PC-3 (cell line): Measurements from ENCODE around the gene SH3BP4. TPM values are rescaled to one million over a fixed set of nuclear protein-coding genes. Genes with fewer than 3 reads are reported as not detected.

ENCODE experiments used
- ATAC-seq: fragments of 200-7000 bp; cut with Tn5 transposase; 2 replicates; pipeline ENCODE4 v1.9.1; 2020; ENCODE audit warnings: mild to moderate bottlenecking, moderate library complexity
- BruUV-seq: library from RNA; stranded (reverse); fragments of 400-500 nt; replicated peaks from 2 replicates; lab custom pipeline; 2021; lab: Mats Ljungman, UMichigan
- CTCF ChIA-PET: fragments of 300-600 bp; sonication (Branson Sonifier 250); formaldehyde crosslinking; loops from one replicate; lab custom pipeline; 2022; ENCODE audit warnings: antibody characterized with exemption; lab: Charles Lee
- POLR2A ChIA-PET: fragments of 300-600 bp; sonication (Branson Sonifier 250); formaldehyde crosslinking; loops from one replicate; lab custom pipeline; 2022; ENCODE audit warnings: antibody characterized with exemption; ENCODE audit not compliant: unreplicated experiment; lab: Charles Lee
- DNase-seq: peaks from one replicate; pipeline ENCODE4 v3.0.0-alpha.2; 2015
- H2AFZ ChIP-seq: fragments of 300-600 bp; sonication (generic); 2 replicates; pipeline ENCODE4 v1.6.0; 2016; ENCODE audit warnings: antibody characterized with exemption, low read length
- H3F3A ChIP-seq: fragments of 300-600 bp; sonication (generic); one replicate; pipeline ENCODE4 v1.6.0; 2017; ENCODE audit warnings: antibody characterized with exemption, low read length, control low read depth, mild to moderate bottlenecking; ENCODE audit not compliant: unreplicated experiment
- H3K27ac ChIP-seq: fragments of 300-600 bp; sonication (generic); 2 replicates; pipeline ENCODE4 v1.5.1; 2016; ENCODE audit warnings: mild to moderate bottlenecking, low read length
- H3K27me3 ChIP-seq: fragments of 300-600 bp; sonication (generic); 2 replicates; pipeline ENCODE4 v1.6.1; 2016; ENCODE audit warnings: low read length, mixed read lengths
- H3K36me3 ChIP-seq: fragments of 300-600 bp; sonication (generic); 2 replicates; pipeline ENCODE4 v1.6.1; 2016; ENCODE audit warnings: low read depth, mixed run types, low read length, mixed read lengths
- H3K4me1 ChIP-seq: fragments of 300-600 bp; sonication (generic); 2 replicates; pipeline ENCODE4 v1.5.1; 2016; ENCODE audit warnings: low read length; ENCODE audit not compliant: insufficient read depth
- H3K4me2 ChIP-seq: fragments of 300-600 bp; sonication (generic); 2 replicates; pipeline ENCODE4 v1.6.0; 2016; ENCODE audit warnings: low read length
- H3K4me3 ChIP-seq: fragments of 300-600 bp; sonication (generic); 2 replicates; pipeline ENCODE4 v1.5.1; 2016; ENCODE audit warnings: mild to moderate bottlenecking, low read length, mixed read lengths
- H3K79me2 ChIP-seq: fragments of 300-600 bp; sonication (generic); 2 replicates; pipeline ENCODE4 v1.6.1; 2017; ENCODE audit warnings: low read length, mixed read lengths
- H3K9ac ChIP-seq: fragments of 300-600 bp; sonication (generic); 2 replicates; pipeline ENCODE4 v1.6.0; 2016; ENCODE audit warnings: mild to moderate bottlenecking, low read length
- H3K9me2 ChIP-seq: fragments of 300-600 bp; sonication (generic); replicated peaks from 2 replicates; pipeline ENCODE4 v1.6.1; 2016; ENCODE audit warnings: mixed run types, low read length, mixed read lengths
- H3K9me3 ChIP-seq: fragments of 300-600 bp; sonication (generic); 2 replicates; pipeline ENCODE4 v1.6.1; 2016; ENCODE audit warnings: low read length, mixed read lengths
- H4K20me1 ChIP-seq: fragments of 300-600 bp; sonication (generic); 2 replicates; pipeline ENCODE4 v1.6.1; 2016; ENCODE audit warnings: low read length, mixed read lengths
- CTCF ChIP-seq: fragments of 300-600 bp; sonication (generic); conservative IDR thresholded peaks from 2 replicates; pipeline ENCODE4 v1.5.1; 2017; ENCODE audit warnings: antibody characterized with exemption, low read depth, mild to moderate bottlenecking, low read length
- EZH2 ChIP-seq: fragments of 300-600 bp; sonication (generic); IDR thresholded peaks from one replicate; pipeline ENCODE4 v1.6.1; 2017; ENCODE audit warnings: antibody characterized with exemption, mild to moderate bottlenecking, low read length; ENCODE audit not compliant: unreplicated experiment
- EZH2phosphoT487 ChIP-seq: fragments of 300-600 bp; sonication (generic); IDR thresholded peaks from 2 replicates; pipeline ENCODE4 v1.6.1; 2018; ENCODE audit warnings: mild to moderate bottlenecking, antibody characterized with exemption, low read length, borderline replicate concordance
- intact Hi-C: fragments of 100-400 bp; cut with micrococcal nuclease; formaldehyde crosslinking; loops from 2 replicates; pipeline ENCODE4 v1.9.0; 2023
- total RNA-seq: library from RNA; depleted of rRNA; stranded (reverse); fragments of >200 nt; gene quantifications from 2 replicates; pipeline ENCODE4 v1.2.3, GENCODE V29; 2014

The SH3BP4 gene
- total RNA-seq, 1 experiment from 2014 or later = 35.2 TPM

- BruUV-seq = no TSS peak
- no peaks in the 10 kb centered on the region for H3K9me3 ChIP-seq
- ChIA-PET CTCF (interaction anchor here (0.5 kb wide), 1 partner anchor 47 kb away, joined by 3 read pairs; no protein-coding TSS in a partner anchor), POLR2A (no interaction called here)
- no peaks in the 10 kb centered on the region for H3K79me2 ChIP-seq
- no peaks in the 10 kb centered on the region for H3F3A ChIP-seq
- H3K4me3 ChIP-seq = no peak overlapping the region
- no peaks in the 10 kb centered on the region for H3K9me2 ChIP-seq
- ATAC-seq (no peak), DNase-seq (no peak)
- H2AFZ ChIP-seq = no peak overlapping the region
- no peak overlapping the region for H3K9ac ChIP-seq
- H3K27me3 ChIP-seq = no peaks in the 10 kb centered on the region
- no peak for TF ChIP-seq EZH2phosphoT487
- intact Hi-C loops = no loop called here
- H3K27ac ChIP-seq = no peak overlapping the region
- H3K4me1 ChIP-seq = no peaks in the 10 kb centered on the region
- H3K4me2 ChIP-seq = no peak overlapping the region
- no peaks in the 10 kb centered on the region for H3K36me3 ChIP-seq
- H4K20me1 ChIP-seq = no peaks in the 10 kb centered on the region
Observed at GRCh38 chr2:235068701-235069100, 116.9 kb downstream of the SH3BP4 start.

DNA sequence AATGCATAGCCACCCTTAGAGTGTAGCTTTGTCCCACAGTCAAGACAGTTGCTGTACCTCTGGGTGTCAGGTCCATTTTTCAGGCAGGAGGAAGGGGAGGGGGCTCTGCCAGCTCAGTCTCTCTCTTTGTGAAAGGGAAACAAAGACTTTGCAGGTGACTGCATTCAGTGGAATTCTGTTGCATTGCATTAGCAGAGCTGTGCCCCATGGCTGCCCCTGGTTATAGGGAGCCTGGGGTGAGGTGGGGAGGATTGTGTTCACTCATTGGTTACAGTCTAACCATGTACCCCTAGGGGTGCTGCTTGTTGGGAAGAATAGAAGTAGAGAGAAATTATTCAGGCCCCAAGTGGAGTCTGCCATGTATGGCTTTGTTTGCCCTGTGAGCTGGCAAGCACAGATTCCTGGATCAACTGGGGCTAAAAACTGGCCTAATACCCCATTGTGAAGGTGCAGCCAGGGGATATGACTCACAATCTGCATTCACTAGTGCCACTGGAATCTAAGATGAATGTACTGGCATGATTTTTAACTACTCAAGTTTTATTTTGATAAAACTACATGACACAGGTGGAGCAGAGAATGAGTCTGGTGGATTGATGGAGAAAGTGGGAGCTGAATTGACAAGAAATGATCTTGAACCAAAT, 118.4 kb downstream of the SH3BP4 start:
- intact Hi-C loops = no loop called here
- no TSS peak for BruUV-seq
- no peaks in the 10 kb centered on the region for H3K9me2 ChIP-seq
- no peaks in the 10 kb centered on the region for H3K9me3 ChIP-seq
- ChIA-PET CTCF (no interaction called here), POLR2A (no interaction called here)
- H2AFZ ChIP-seq = no peak overlapping the region
- H3K36me3 ChIP-seq = no peaks in the 10 kb centered on the region
- H3K4me3 ChIP-seq = no peak overlapping the region
- no peaks in the 10 kb centered on the region for H3F3A ChIP-seq
- H3K27ac ChIP-seq = no peak overlapping the region
- no peak overlapping the region for H3K4me2 ChIP-seq
- no peaks in the 10 kb centered on the region for H3K79me2 ChIP-seq
- H3K9ac ChIP-seq = no peak overlapping the region
- TF ChIP-seq EZH2 (no peak), CTCF (no peak), EZH2phosphoT487 (no peak)
- no peak for ATAC-seq
- DNase-seq = no peak
- H3K27me3 ChIP-seq = no peaks in the 10 kb centered on the region
- H3K4me1 ChIP-seq = no peaks in the 10 kb centered on the region
- H4K20me1 ChIP-seq = no peaks in the 10 kb centered on the region

GRCh38 chr2:235073868-235074413, 122.1 kb downstream of the SH3BP4 start:
- TF ChIP-seq EZH2 (no peak), CTCF (no peak), EZH2phosphoT487 (no peak)
- no peak overlapping the region for H3K27ac ChIP-seq
- H3K79me2 ChIP-seq = no peaks in the 10 kb centered on the region
- H3F3A ChIP-seq = no peaks in the 10 kb centered on the region
- H3K4me1 ChIP-seq = no peaks in the 10 kb centered on the region
- H3K9me3 ChIP-seq = no peaks in the 10 kb centered on the region
- ATAC-seq = no peak
- no peak overlapping the region for H2AFZ ChIP-seq
- H3K36me3 ChIP-seq = no peaks in the 10 kb centered on the region
- intact Hi-C loops = no loop called here
- no peak for DNase-seq
- no peaks in the 10 kb centered on the region for H3K27me3 ChIP-seq
- no peaks in the 10 kb centered on the region for H3K9me2 ChIP-seq
- CTCF ChIA-PET = no interaction called here
- no peaks in the 10 kb centered on the region for H4K20me1 ChIP-seq
- POLR2A ChIA-PET = no interaction called here
- no TSS peak for BruUV-seq
- H3K4me2 ChIP-seq = no peak overlapping the region
- H3K4me3 ChIP-seq = no peak overlapping the region
- no peak overlapping the region for H3K9ac ChIP-seq
